Hepatocyte (in vitro differentiated cells): ENCODE data around the gene FAM124A. TPM values are rescaled to one million over a fixed set of nuclear protein-coding genes. Genes with fewer than 3 reads are reported as not detected.

Experiments
- DNase-seq: peaks from one replicate; pipeline ENCODE4 v3.0.0-alpha.2; 2016; ENCODE audit warnings: low spot score
- H2AFZ ChIP-seq: fragments of 200-600 bp; sonication (generic); 2 replicates; pipeline ENCODE4 v1.6.0; 2016; ENCODE audit warnings: antibody characterized with exemption, mild to moderate bottlenecking
- H3K27ac ChIP-seq: fragments of 200-600 bp; sonication (generic); 2 replicates; pipeline ENCODE4 v1.5.1; 2016; ENCODE audit warnings: mild to moderate bottlenecking
- H3K27me3 ChIP-seq: fragments of 200-600 bp; sonication (generic); 2 replicates; pipeline ENCODE4 v1.6.1; 2016
- H3K36me3 ChIP-seq: fragments of 200-600 bp; sonication (generic); replicated peaks from 2 replicates; pipeline ENCODE4 v1.5.1; 2016; ENCODE audit warnings: low read depth; ENCODE audit not compliant: insufficient read depth
- H3K4me1 ChIP-seq: fragments of 200-600 bp; sonication (generic); 2 replicates; pipeline ENCODE4 v1.5.1; 2016; ENCODE audit warnings: mild to moderate bottlenecking, moderate library complexity; ENCODE audit not compliant: insufficient read depth
- H3K4me2 ChIP-seq: fragments of 200-600 bp; sonication (generic); 2 replicates; pipeline ENCODE4 v1.6.0; 2016
- H3K4me3 ChIP-seq: fragments of 200-600 bp; sonication (generic); 2 replicates; pipeline ENCODE4 v1.5.1; 2016; ENCODE audit warnings: mild to moderate bottlenecking
- H3K79me2 ChIP-seq: fragments of 200-600 bp; sonication (generic); 2 replicates; pipeline ENCODE4 v1.6.0; 2017; ENCODE audit warnings: mild to moderate bottlenecking
- H3K9me2 ChIP-seq: fragments of 200-600 bp; sonication (generic); replicated peaks from 2 replicates; pipeline ENCODE4 v1.6.0; 2017; ENCODE audit warnings: mild to moderate bottlenecking; ENCODE audit not compliant: insufficient read depth
- H3K9me3 ChIP-seq: fragments of 200-600 bp; sonication (generic); 2 replicates; pipeline ENCODE4 v1.5.1; 2016; ENCODE audit warnings: low read depth, mild to moderate bottlenecking
- H4K20me1 ChIP-seq: fragments of 200-600 bp; sonication (generic); 2 replicates; pipeline ENCODE4 v1.6.0; 2016; ENCODE audit warnings: mild to moderate bottlenecking; ENCODE audit not compliant: insufficient read depth, poor library complexity, severe bottlenecking
- CTCF ChIP-seq: fragments of 200-600 bp; sonication (generic); IDR thresholded peaks from 2 replicates; pipeline ENCODE4 v1.5.1; 2016; ENCODE audit warnings: antibody characterized with exemption, mild to moderate bottlenecking; ENCODE audit not compliant: poor library complexity
- EZH2 ChIP-seq: fragments of 200-600 bp; sonication (generic); IDR thresholded peaks from 2 replicates; pipeline ENCODE4 v1.6.1; 2016; ENCODE audit warnings: antibody characterized with exemption, mild to moderate bottlenecking, borderline replicate concordance
- EZH2phosphoT487 ChIP-seq: fragments of 200-600 bp; sonication (generic); IDR thresholded peaks from one replicate; pipeline ENCODE4 v1.6.1; 2018; ENCODE audit warnings: antibody characterized with exemption, mild to moderate bottlenecking, low read depth, moderate library complexity; ENCODE audit not compliant: unreplicated experiment, severe bottlenecking
- WGBS: methylation state at CpG from one replicate; pipeline ENCODE4 v1.1.6; 2016; ENCODE audit warnings: low lambda C conversion rate; ENCODE audit errors: missing lambda C conversion rate; 5-methylcytosine and 5-hydroxymethylcytosine counted together
- polyA plus RNA-seq: library from polyadenylated mRNA; unstranded; fragments of >200 nt; fragmentation: Nextera tagmentation; extraction: Ambion mirVana; gene quantifications from 2 replicates; pipeline ENCODE4 v1.2.1, GENCODE V29; 2016
- total RNA-seq: library from RNA; depleted of rRNA; stranded (reverse); fragments of >200 nt; gene quantifications from 2 replicates; pipeline ENCODE4 v1.2.3, GENCODE V29; 2014

Gene FAM124A
- 0.60 and 0.64 TPM in 2 replicates for total RNA-seq
- 1.7 TPM in 1 of 2 replicates, not detected in the other for polyA plus RNA-seq

GRCh38 chr13:51222037-51222685 is at the start of gene FAM124A:
FAM124A (plus strand) TSS chr13:51222398; CDS start chr13:51222502, 104 bp downstream.
- no peaks in the 10 kb centered on the region for H4K20me1 ChIP-seq
- no peaks in the 10 kb centered on the region for H3K9me3 ChIP-seq
- H3K9me2 ChIP-seq = no peaks in the 10 kb centered on the region
- WGBS = 0% methylated on average over 39 of the region's 106 CpGs
- H3K4me2 ChIP-seq = peak within 1 kb of the TSS; percentile 99
- peak within 1 kb of the TSS; percentile 76 for H2AFZ ChIP-seq
- peak; percentile 80 for DNase-seq
- no peaks in the 10 kb centered on the region for H3K79me2 ChIP-seq
- H3K4me1 ChIP-seq = no peaks in the 10 kb centered on the region
- no peak within 1 kb of the TSS for H3K27ac ChIP-seq
- peak within 1 kb of the TSS; percentile 90 for H3K4me3 ChIP-seq
- H3K27me3 ChIP-seq = peaks cover 71% of the 10 kb centered on the region
- no peaks in the 10 kb centered on the region for H3K36me3 ChIP-seq
- TF ChIP-seq EZH2 (no peak), CTCF (no peak), EZH2phosphoT487 (no peak)

- TF ChIP-seq EZH2 (no peak), CTCF (no peak), EZH2phosphoT487 (no peak)
- Histone ChIP-seq H3K9me3 (no peaks in the 10 kb centered on the region), H3K9me2 (no peaks in the 10 kb centered on the region), H3K4me3 (no peak overlapping the region), H3K36me3 (no peaks in the 10 kb centered on the region), H4K20me1 (no peaks in the 10 kb centered on the region), H3K79me2 (no peaks in the 10 kb centered on the region), H3K4me2 (no peak overlapping the region), H3K4me1 (no peaks in the 10 kb centered on the region), H3K27me3 (peaks cover 5% of the 10 kb centered on the region), H3K27ac (no peak overlapping the region), H2AFZ (no peak overlapping the region)
- WGBS = 78% methylated on average over 8 of the region's 8 CpGs
- DNase-seq = no peak
Measured at GRCh38 chr13:51175021-51175420, 47.2 kb upstream of the FAM124A start.

GRCh38 chr13:51175639-51176038 is 46.6 kb upstream of the FAM124A start:
- H3K4me1 ChIP-seq = no peaks in the 10 kb centered on the region
- WGBS = 74% methylated on average over 1 of the region's 1 CpG
- no peaks in the 10 kb centered on the region for H3K9me3 ChIP-seq
- no peaks in the 10 kb centered on the region for H3K9me2 ChIP-seq
- H3K4me2 ChIP-seq = no peak overlapping the region
- no peaks in the 10 kb centered on the region for H3K79me2 ChIP-seq
- no peak overlapping the region for H3K4me3 ChIP-seq
- no peak overlapping the region for H3K27ac ChIP-seq
- H3K27me3 ChIP-seq = peaks cover 5% of the 10 kb centered on the region
- no peaks in the 10 kb centered on the region for H3K36me3 ChIP-seq
- H2AFZ ChIP-seq = no peak overlapping the region
- no peak for TF ChIP-seq EZH2
- TF ChIP-seq CTCF = no peak
- no peak for TF ChIP-seq EZH2phosphoT487
- DNase-seq = no peak
- no peaks in the 10 kb centered on the region for H4K20me1 ChIP-seq
